ENCODE results near the gene TTK. TPM values are rescaled to one million over a fixed set of nuclear protein-coding genes. Genes with fewer than 3 reads are reported as not detected.
A peak's percentile ranks its signal among the peaks of the same experiment; 100 is the strongest.

Gene TTK
- total and polyA plus RNA-seq, 8 donors: 0.11 to 0.70 (median 0.22) TPM; not detected in 1

DNA sequence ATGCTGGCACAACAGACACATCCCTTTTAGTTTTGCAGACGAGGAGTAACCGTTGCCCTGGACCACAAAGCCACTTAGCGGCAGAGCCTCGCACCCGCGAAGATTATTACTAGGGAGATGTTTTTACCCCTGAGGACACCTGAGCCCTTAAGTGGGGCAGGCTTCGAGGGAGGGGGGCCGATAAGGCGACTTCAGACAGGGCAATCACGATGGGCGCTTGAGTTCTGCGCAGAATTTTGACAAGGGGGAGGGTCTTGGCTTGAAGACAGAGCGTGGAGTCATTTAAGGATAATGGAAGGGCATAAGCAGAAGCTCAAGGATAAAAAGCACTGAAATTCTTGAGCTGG, 650 bp upstream of the TTK start:
- H3K27ac ChIP-seq: peak overlapping the region; percentile 59 to 83 (median 69)
- H3K4me3 ChIP-seq: peak overlapping the region; percentile 28 to 57 (median 52)
- DNase-seq (peak in 3 of 6 donors; percentile 13 to 25 (median 15)), FAIRE-seq (no peak), ATAC-seq (peak in 2 of 4 donors; percentile 33 to 42)
- TF ChIP-seq, protein P1, sequence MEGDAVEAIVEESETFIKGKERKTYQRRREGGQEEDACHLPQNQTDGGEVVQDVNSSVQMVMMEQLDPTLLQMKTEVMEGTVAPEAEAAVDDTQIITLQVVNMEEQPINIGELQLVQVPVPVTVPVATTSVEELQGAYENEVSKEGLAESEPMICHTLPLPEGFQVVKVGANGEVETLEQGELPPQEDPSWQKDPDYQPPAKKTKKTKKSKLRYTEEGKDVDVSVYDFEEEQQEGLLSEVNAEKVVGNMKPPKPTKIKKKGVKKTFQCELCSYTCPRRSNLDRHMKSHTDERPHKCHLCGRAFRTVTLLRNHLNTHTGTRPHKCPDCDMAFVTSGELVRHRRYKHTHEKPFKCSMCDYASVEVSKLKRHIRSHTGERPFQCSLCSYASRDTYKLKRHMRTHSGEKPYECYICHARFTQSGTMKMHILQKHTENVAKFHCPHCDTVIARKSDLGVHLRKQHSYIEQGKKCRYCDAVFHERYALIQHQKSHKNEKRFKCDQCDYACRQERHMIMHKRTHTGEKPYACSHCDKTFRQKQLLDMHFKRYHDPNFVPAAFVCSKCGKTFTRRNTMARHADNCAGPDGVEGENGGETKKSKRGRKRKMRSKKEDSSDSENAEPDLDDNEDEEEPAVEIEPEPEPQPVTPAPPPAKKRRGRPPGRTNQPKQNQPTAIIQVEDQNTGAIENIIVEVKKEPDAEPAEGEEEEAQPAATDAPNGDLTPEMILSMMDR (IDR thresholded peaks at IDR 0.05): no peak
- intact Hi-C loops (cut with DNase I): no loop called here
- peaks cover 0 to 3% (median 0%) of the 10 kb centered on the region in 4 donors for H3K27me3 ChIP-seq
- H3K36me3 ChIP-seq: no peaks in the 10 kb centered on the region
- H3K4me1 ChIP-seq: peaks cover 0 to 4% (median 0%) of the 10 kb centered on the region in 3 donors
- 2 to 3% methylated on average over 13 of the region's 13 CpGs for WGBS, 2 donors
- no peaks in the 10 kb centered on the region for H3K9me3 ChIP-seq

DNA sequence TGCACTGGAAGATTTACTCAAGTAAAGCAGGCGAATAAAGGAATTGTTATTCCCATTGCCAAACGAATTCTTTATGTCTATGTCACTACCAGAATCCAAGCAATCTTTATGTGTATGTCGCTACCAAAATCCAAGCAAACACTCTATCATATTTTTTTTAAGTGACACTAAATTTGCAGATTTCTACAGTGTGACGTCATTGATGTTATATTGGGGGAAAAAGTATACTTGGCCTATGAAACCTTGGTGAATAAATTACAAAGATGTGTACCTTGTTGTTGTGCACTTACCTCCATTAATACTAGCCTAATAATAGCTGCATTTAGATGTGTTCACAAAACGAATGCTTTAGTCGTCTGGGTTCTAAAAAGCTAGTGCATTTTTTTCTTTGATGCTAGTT, 957 bp downstream of the TTK start:
- peak overlapping the region in 1 of 4 donors; percentile 56 for H3K4me3 ChIP-seq
- no peaks in the 10 kb centered on the region for H3K9me3 ChIP-seq
- no peak for FAIRE-seq
- intact Hi-C loops (cut with DNase I): no loop called here
- 27 to 34% methylated on average over 6 of the region's 6 CpGs for WGBS, 2 donors
- no peak for ATAC-seq
- peaks cover 0 to 3% (median 0%) of the 10 kb centered on the region in 4 donors for H3K27me3 ChIP-seq
- H3K27ac ChIP-seq: no peak overlapping the region
- TF ChIP-seq, protein P1 (IDR thresholded peaks at IDR 0.05): no peak
- DNase-seq: no peak
- no peaks in the 10 kb centered on the region for H3K36me3 ChIP-seq
- peaks cover 0 to 4% (median 0%) of the 10 kb centered on the region in 3 donors for H3K4me1 ChIP-seq

DNA sequence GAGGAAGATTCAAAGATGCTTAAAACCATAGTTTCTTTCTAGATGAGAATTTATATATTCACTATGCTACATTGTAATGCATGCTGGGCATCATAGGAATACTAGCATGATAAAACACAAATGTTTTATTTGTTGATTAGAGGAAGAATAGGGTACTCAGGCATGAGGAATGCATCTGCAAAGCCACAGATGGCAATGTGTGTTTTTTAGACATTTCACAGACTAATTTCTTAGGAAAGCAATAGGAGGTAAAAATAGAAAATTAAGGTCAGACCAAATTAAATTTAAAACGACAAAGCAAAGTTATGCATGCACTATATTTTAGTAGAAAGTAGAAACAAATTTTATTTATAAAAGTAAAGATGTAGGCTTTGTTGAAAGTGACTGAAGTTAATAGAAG, 2.1 kb downstream of the TTK start:
- 67 to 93% methylated on average over 1 of the region's 1 CpG for WGBS, 2 donors
- H3K27ac ChIP-seq: no peak overlapping the region
- H3K27me3 ChIP-seq: peaks cover 0 to 3% (median 0%) of the 10 kb centered on the region in 4 donors
- FAIRE-seq (no peak), ATAC-seq (no peak), DNase-seq (no peak)
- no peaks in the 10 kb centered on the region for H3K9me3 ChIP-seq
- H3K36me3 ChIP-seq: no peaks in the 10 kb centered on the region
- peaks cover 0 to 4% (median 0%) of the 10 kb centered on the region in 3 donors for H3K4me1 ChIP-seq
- TF ChIP-seq, protein P1 (IDR thresholded peaks at IDR 0.05): no peak
- H3K4me3 ChIP-seq: no peak overlapping the region
- intact Hi-C loops (cut with DNase I): no loop called here

DNA sequence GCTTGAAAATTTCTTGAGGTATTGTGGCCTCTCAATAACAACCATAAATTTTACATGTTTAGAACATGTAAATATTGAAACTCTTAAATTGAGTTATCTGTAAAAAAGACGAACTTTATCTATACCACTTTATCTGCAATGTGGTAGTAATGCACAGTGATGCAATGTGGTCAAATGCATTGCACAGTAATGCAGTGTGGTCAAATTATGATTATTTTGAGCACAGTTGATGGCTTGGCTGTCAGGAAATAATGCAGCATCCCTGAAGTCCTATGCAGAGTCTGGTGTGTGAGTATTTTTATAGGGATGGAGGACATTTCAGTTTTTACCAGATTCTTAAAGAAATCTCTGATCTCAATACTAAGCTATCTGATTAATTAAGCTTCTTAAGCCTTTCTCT, 5.1 kb downstream of the TTK start:
- 46 to 54% methylated on average over 1 of the region's 1 CpG for WGBS, 2 donors
- Histone ChIP-seq H3K36me3 (no peaks in the 10 kb centered on the region), H3K27ac (no peak overlapping the region), H3K4me3 (no peak overlapping the region), H3K27me3 (peaks cover 0 to 3% (median 1%) of the 10 kb centered on the region in 4 donors), H3K4me1 (peaks cover 0 to 4% (median 0%) of the 10 kb centered on the region in 3 donors), H3K9me3 (no peaks in the 10 kb centered on the region)
- FAIRE-seq (no peak), DNase-seq (no peak), ATAC-seq (no peak)
- TF ChIP-seq, protein P1 (IDR thresholded peaks at IDR 0.05): no peak
- intact Hi-C loops (cut with DNase I): no loop called here

DNA sequence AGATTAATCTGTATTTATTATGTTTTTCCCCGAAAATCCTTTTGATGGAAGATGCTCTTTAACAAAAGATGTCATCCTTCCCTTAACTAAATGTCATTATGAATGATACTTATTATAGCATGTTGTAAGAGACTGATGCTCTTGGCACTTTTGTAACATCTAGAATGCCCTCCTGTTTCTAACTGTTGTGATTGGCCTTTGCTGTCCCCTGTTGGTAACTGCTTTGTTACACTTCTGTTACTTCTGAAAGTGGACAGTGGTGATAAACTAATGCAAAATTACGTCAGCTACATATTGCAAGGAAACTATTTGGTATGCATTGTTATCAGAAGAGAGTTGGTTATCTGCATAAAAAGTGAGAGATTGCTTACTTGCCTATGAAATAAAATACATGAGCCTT, 5.8 kb downstream of the TTK start:
- FAIRE-seq: no peak
- Histone ChIP-seq H3K27me3 (peaks cover 0 to 3% (median 1%) of the 10 kb centered on the region in 4 donors), H3K4me3 (no peak overlapping the region), H3K9me3 (no peaks in the 10 kb centered on the region), H3K27ac (no peak overlapping the region), H3K4me1 (no peaks in the 10 kb centered on the region), H3K36me3 (no peaks in the 10 kb centered on the region)
- ATAC-seq: no peak
- 80 to 87% methylated on average over 2 of the region's 2 CpGs for WGBS, 2 donors
- intact Hi-C loops (cut with DNase I): no loop called here
- DNase-seq: no peak
- TF ChIP-seq, protein P1 (IDR thresholded peaks at IDR 0.05): no peak
